ENCODE measurements around the gene PRR15. TPM values are rescaled to one million over a fixed set of nuclear protein-coding genes. Genes with fewer than 3 reads are reported as not detected.
A peak's percentile ranks its signal among the peaks of the same experiment; 100 is the strongest.

The PRR15 gene
- total and polyA plus RNA-seq, 2 donors, result 3.0 to 4.8 TPM

GRCh38 chr7:29588900-29589696 lies 25.5 kb downstream of the PRR15 start:
- 69% methylated on average over 8 of the region's 8 CpGs for WGBS
- DNase-seq (ENCODE audit: extremely low spot score), result no peak

DNA sequence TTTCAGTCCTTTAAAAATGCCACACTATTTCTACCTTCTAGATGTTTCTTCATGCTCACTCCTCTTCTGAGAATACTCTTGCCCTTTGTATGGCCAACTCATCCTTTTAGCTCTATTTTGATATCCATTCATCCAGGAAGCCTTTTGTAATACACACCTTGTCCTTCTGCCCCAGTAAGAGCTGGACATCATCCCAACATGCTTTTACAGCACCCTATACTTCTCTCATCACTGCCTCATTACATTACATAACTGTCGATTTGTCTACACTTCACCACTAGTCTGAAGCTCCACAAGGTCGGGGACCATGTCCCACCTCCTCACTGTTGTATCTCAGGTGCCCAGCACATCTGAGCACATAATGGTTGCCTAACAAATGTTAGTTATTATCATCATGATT lies 29.2 kb downstream of the PRR15 start:
- no peak overlapping the region for H3K4me3 ChIP-seq (ENCODE audit: low read depth, low read length)
- H3K4me1 ChIP-seq (ENCODE audit: insufficient read depth), result no peaks in the 10 kb centered on the region
- no peak overlapping the region for H3K27ac ChIP-seq (ENCODE audit: low read depth)
- H3K36me3 ChIP-seq (ENCODE audit: insufficient read depth), result no peaks in the 10 kb centered on the region
- DNase-seq (ENCODE audit: extremely low spot score), result no peak
- 84% methylated on average over 2 of the region's 2 CpGs for whole genome bisulfite sequencing

More at GRCh38 chr7:29588900-29589696, 25.5 kb downstream of the PRR15 start:
- Histone ChIP-seq H3K4me1 (ENCODE audit: insufficient read depth) (no peaks in the 10 kb centered on the region), H3K27ac (ENCODE audit: low read depth) (no peak overlapping the region), H3K36me3 (ENCODE audit: insufficient read depth) (no peaks in the 10 kb centered on the region), H3K4me3 (ENCODE audit: low read depth, low read length) (no peak overlapping the region)

DNA sequence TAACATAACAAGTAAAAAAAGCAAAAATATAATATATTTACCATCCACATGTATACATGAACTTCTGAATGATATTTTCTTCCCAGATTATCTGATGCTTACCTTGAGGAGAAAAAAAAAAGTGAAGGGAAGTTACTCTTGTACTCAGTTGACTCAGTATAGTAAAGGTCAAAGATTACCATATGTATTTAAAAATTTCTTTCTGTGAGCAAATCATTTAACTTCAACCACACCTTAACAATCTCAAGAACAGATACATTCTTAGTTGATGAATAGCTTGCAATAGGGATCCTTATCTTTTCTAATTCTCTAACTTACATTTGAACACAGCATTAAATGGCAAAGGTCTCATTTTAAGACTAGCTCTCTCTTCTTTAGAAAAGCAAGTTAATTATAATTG lies 29.8 kb downstream of the PRR15 start:
- H3K4me1 ChIP-seq (ENCODE audit: insufficient read depth), result no peaks in the 10 kb centered on the region
- DNase-seq (ENCODE audit: extremely low spot score), result no peak
- H3K4me3 ChIP-seq (ENCODE audit: low read depth, low read length), result no peak overlapping the region
- H3K36me3 ChIP-seq (ENCODE audit: insufficient read depth), result no peaks in the 10 kb centered on the region
- no peak overlapping the region for H3K27ac ChIP-seq (ENCODE audit: low read depth)

DNA sequence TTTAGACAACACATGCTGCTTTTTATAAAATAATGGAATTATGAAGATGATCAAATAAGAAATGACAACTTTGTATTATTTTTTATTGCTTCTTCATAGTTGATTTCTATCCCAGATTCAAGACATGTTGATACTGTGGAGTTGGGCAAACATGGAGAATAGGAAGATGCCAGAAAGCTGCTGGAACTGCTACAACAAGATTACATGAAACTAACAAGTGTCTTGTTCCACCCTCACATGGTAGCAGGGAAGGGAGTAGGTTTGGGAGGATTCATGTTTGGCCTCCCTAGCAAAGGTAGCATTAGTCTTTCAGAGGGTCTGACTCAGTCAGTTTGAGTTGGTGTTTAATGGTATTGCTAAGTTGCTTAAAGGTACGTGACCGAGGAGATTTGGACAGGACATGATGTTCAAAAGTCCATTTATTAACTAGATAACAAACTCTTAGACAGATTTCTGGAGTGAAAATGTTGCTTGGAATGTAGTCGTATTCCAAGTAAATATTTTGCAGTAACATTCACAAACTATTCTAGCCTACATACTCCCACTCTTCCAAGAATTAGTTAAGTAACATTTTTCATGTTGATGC lies 33.1 kb downstream of the PRR15 start:
- DNase-seq (ENCODE audit: extremely low spot score), result no peak
- 56% methylated on average over 3 of the region's 3 CpGs for WGBS
- H3K4me1 ChIP-seq (ENCODE audit: insufficient read depth), result no peaks in the 10 kb centered on the region
- H3K27ac ChIP-seq (ENCODE audit: low read depth), result no peak overlapping the region
- no peak overlapping the region for H3K4me3 ChIP-seq (ENCODE audit: low read depth, low read length)
- H3K36me3 ChIP-seq (ENCODE audit: insufficient read depth), result no peaks in the 10 kb centered on the region

- WGBS, result 98% methylated on average over 2 of the region's 2 CpGs
- H3K4me3 ChIP-seq (ENCODE audit: low read depth, low read length), result no peak overlapping the region
- H3K36me3 ChIP-seq (ENCODE audit: insufficient read depth), result no peaks in the 10 kb centered on the region
- H3K4me1 ChIP-seq (ENCODE audit: insufficient read depth), result no peaks in the 10 kb centered on the region
- DNase-seq (ENCODE audit: extremely low spot score), result no peak
- H3K27ac ChIP-seq (ENCODE audit: low read depth), result no peak overlapping the region
These were observed 33.6 kb downstream of the PRR15 start for GRCh38 chr7:29597266-29597665.

DNA sequence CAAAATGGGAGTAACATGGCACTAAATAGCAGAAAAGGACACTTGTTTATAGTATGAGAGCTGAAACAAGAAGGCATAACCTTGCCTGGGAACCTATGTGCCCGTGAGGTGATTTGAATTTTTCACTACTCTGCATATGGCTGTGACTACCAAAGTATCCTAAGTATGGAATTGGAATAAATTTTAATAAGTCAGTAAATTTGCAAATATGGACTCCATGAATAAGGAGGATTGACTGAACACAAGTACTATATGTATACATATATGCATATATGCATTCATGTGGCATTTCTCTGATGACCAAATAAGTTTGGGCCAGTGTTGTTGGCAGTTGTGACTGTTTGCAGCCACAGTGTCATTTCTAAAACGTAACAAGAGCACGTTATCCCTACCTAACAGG lies 34.5 kb downstream of the PRR15 start:
- no peak for DNase-seq (ENCODE audit: extremely low spot score)
- H3K27ac ChIP-seq (ENCODE audit: low read depth), result no peak overlapping the region
- H3K4me3 ChIP-seq (ENCODE audit: low read depth, low read length), result no peak overlapping the region
- 87% methylated on average over 3 of the region's 3 CpGs for whole genome bisulfite sequencing
- no peaks in the 10 kb centered on the region for H3K36me3 ChIP-seq (ENCODE audit: insufficient read depth)
- H3K4me1 ChIP-seq (ENCODE audit: insufficient read depth), result no peaks in the 10 kb centered on the region

DNA sequence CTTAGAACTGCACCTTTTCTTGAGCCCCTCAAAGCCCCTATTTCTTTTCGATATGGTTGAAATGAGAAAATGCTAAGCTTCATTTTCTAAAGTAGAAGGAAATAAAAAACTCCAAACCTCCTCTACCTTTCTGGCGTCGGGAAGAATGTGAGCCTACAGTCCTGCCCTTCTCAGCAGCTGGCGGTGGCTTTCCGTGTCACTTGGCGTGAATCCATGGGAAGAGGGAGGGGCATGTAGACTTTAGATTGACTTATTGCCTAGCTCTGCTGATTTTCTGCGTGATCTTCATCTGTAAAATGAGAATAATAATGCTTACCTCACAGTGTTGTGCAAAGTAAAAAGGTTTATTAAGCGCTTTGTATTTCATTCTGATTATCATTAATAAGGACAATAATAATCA lies 35.0 kb downstream of the PRR15 start:
- no peak for DNase-seq (ENCODE audit: extremely low spot score)
- Histone ChIP-seq H3K27ac (ENCODE audit: low read depth) (no peak overlapping the region), H3K36me3 (ENCODE audit: insufficient read depth) (no peaks in the 10 kb centered on the region), H3K4me1 (ENCODE audit: insufficient read depth) (no peaks in the 10 kb centered on the region), H3K4me3 (ENCODE audit: low read depth, low read length) (no peak overlapping the region)
- WGBS, result 66% methylated on average over 8 of the region's 8 CpGs

- Histone ChIP-seq H3K27ac (ENCODE audit: low read depth) (no peak overlapping the region), H3K36me3 (ENCODE audit: insufficient read depth) (no peaks in the 10 kb centered on the region), H3K4me3 (ENCODE audit: low read depth, low read length) (no peak overlapping the region), H3K4me1 (ENCODE audit: insufficient read depth) (no peaks in the 10 kb centered on the region)
- 90% methylated on average over 2 of the region's 2 CpGs for WGBS
- no peak for DNase-seq (ENCODE audit: extremely low spot score)
These were observed 35.4 kb downstream of the PRR15 start for GRCh38 chr7:29599026-29599425.

GRCh38 chr7:29600661-29601060 lies 37.0 kb downstream of the PRR15 start:
- no peaks in the 10 kb centered on the region for H3K4me1 ChIP-seq (ENCODE audit: insufficient read depth)
- DNase-seq (ENCODE audit: extremely low spot score), result no peak
- 91% methylated on average over 4 of the region's 4 CpGs for WGBS
- H3K27ac ChIP-seq (ENCODE audit: low read depth), result no peak overlapping the region
- no peaks in the 10 kb centered on the region for H3K36me3 ChIP-seq (ENCODE audit: insufficient read depth)
- no peak overlapping the region for H3K4me3 ChIP-seq (ENCODE audit: low read depth, low read length)

- WGBS, result 98% methylated on average over 3 of the region's 3 CpGs
- H3K4me1 ChIP-seq (ENCODE audit: insufficient read depth), result no peaks in the 10 kb centered on the region
- no peak overlapping the region for H3K4me3 ChIP-seq (ENCODE audit: low read depth, low read length)
- no peak overlapping the region for H3K27ac ChIP-seq (ENCODE audit: low read depth)
- no peak for DNase-seq (ENCODE audit: extremely low spot score)
- H3K36me3 ChIP-seq (ENCODE audit: insufficient read depth), result no peaks in the 10 kb centered on the region
These were observed 40.4 kb downstream of the PRR15 start for GRCh38 chr7:29604052-29604451.

GRCh38 chr7:29604702-29605101 lies 41.1 kb downstream of the PRR15 start:
- Histone ChIP-seq H3K36me3 (ENCODE audit: insufficient read depth) (no peaks in the 10 kb centered on the region), H3K4me3 (ENCODE audit: low read depth, low read length) (no peak overlapping the region), H3K4me1 (ENCODE audit: insufficient read depth) (no peaks in the 10 kb centered on the region), H3K27ac (ENCODE audit: low read depth) (no peak overlapping the region)
- DNase-seq (ENCODE audit: extremely low spot score), result no peak

GRCh38 chr7:29605671-29606070 lies 42.0 kb downstream of the PRR15 start:
- no peaks in the 10 kb centered on the region for H3K36me3 ChIP-seq (ENCODE audit: insufficient read depth)
- no peak for DNase-seq (ENCODE audit: extremely low spot score)
- WGBS, result 54% methylated on average over 3 of the region's 3 CpGs
- no peak overlapping the region for H3K27ac ChIP-seq (ENCODE audit: low read depth)
- H3K4me3 ChIP-seq (ENCODE audit: low read depth, low read length), result no peak overlapping the region
- H3K4me1 ChIP-seq (ENCODE audit: insufficient read depth), result no peaks in the 10 kb centered on the region

DNA sequence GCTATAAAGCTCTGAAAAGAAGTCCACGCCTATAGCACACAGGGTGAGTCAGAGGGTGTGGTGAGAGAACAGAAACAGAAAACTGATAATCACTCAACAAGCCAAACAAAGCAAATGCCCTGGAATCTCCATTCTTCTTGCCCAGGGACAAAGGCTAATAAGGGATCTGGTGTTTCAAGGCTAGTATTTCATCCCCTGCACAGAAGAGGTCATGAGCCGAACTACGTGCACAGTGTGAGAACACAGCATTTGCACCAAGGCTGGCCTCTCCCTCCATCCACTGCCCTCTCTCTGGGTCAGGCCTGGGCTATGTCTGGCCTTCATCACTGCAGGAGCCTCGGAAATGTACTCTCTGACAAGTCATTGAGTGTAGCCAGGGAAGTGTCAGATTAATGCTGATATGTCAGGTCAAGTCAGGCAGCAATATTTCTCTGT lies 42.7 kb downstream of the PRR15 start:
- H3K4me1 ChIP-seq (ENCODE audit: insufficient read depth), result no peaks in the 10 kb centered on the region
- DNase-seq (ENCODE audit: extremely low spot score), result peak; percentile 39
- H3K27ac ChIP-seq (ENCODE audit: low read depth), result no peak overlapping the region
- 38% methylated on average over 4 of the region's 4 CpGs for whole genome bisulfite sequencing
- H3K36me3 ChIP-seq (ENCODE audit: insufficient read depth), result no peaks in the 10 kb centered on the region
- no peak overlapping the region for H3K4me3 ChIP-seq (ENCODE audit: low read depth, low read length)

GRCh38 chr7:29606830-29607229 lies 43.2 kb downstream of the PRR15 start:
- WGBS, result 95% methylated on average over 4 of the region's 4 CpGs
- Histone ChIP-seq H3K27ac (ENCODE audit: low read depth) (no peak overlapping the region), H3K4me3 (ENCODE audit: low read depth, low read length) (no peak overlapping the region), H3K4me1 (ENCODE audit: insufficient read depth) (no peaks in the 10 kb centered on the region), H3K36me3 (ENCODE audit: insufficient read depth) (no peaks in the 10 kb centered on the region)
- DNase-seq (ENCODE audit: extremely low spot score), result no peak

Data from urinary bladder (tissue), 4 donors.